HEK293T (cell line): Measurements from ENCODE around the gene TRAM2.

Experiments
- BHLHE40 ChIP-seq: fragments of 450-650 bp; IDR thresholded peaks from 2 replicates; pipeline ENCODE4 v1.6.1; 2016; ENCODE audit warnings: mild to moderate bottlenecking, moderate library complexity, borderline replicate concordance
- FOXM1 ChIP-seq: fragments of 450-650 bp; IDR thresholded peaks from 2 replicates; pipeline ENCODE4 v1.6.1; 2017; ENCODE audit warnings: mild to moderate bottlenecking, borderline replicate concordance
- HDGF ChIP-seq: fragments of 450-650 bp; IDR thresholded peaks from 2 replicates; pipeline ENCODE4 v1.6.1; 2017; ENCODE audit warnings: antibody characterized with exemption, borderline replicate concordance
- NFRKB ChIP-seq: fragments of 450-650 bp; IDR thresholded peaks from 2 replicates; pipeline ENCODE4 v1.6.1; 2016; ENCODE audit warnings: mild to moderate bottlenecking, moderate library complexity
- ZNF384 ChIP-seq: fragments of 450-650 bp; IDR thresholded peaks from 2 replicates; pipeline ENCODE4 v1.6.1; 2016
- TF ChIP-seq, protein P1 (sequence below): fragments of 450-650 bp; IDR thresholded peaks from 2 replicates; pipeline ENCODE4 v1.6.1; 2016

DNA sequence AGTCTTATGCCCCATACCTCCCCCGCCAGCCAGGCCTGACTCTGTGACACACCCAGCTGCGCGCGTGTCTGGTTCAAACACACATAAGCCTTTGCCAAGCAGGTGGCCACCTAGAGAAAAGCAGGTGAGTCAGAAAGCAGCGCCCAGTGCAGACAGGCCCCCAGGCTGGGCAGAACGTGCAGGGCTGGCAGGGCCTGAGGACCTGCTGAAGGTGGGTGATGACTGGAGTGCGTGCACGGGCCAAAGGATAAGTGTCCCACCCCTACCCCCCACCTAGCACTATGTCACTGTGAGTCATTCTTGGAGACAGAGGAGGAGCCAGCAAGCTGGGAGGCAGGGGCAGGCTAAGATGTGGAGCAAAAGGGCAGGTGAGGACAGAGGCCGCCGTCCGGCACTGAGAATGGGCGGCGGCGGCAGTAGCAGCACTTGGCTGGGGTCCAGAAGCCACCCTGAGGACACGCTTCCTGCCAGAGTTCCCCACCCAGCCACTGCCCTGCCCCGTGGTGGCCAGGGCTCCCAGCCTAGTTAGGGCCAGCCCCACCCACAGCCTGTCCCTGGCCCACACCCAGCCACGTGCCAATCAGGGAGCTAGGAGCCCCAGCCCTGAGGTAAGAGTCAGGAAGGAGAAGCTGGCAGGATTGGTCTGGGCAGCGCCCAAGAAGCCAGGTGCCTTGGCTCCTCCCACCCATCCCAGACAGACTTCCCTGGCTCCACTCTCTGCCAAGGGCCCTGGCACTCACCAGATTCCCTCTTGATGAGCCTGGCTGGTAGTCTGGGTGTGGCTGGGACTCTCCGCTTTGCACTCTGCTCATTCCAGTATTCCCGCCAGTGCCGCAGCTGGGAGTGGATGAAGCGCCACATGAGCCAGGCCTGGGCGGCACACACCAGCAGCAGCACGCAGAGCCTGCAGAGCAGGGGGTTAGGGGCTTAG, 72.7 kb downstream of the TRAM2 start:
- TF ChIP-seq FOXM1, result no peak
- TF ChIP-seq ZNF384, result no peak
- TF ChIP-seq, protein P1, sequence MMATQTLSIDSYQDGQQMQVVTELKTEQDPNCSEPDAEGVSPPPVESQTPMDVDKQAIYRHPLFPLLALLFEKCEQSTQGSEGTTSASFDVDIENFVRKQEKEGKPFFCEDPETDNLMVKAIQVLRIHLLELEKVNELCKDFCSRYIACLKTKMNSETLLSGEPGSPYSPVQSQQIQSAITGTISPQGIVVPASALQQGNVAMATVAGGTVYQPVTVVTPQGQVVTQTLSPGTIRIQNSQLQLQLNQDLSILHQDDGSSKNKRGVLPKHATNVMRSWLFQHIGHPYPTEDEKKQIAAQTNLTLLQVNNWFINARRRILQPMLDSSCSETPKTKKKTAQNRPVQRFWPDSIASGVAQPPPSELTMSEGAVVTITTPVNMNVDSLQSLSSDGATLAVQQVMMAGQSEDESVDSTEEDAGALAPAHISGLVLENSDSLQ, result no peak
- no peak for TF ChIP-seq HDGF
- no peak for TF ChIP-seq BHLHE40
- no peak for TF ChIP-seq NFRKB
